GM19351 (cell line): Measurements from ENCODE around the gene NRK.
"Not testable (repeated sequence)": the region's sequence is repeated elsewhere in the genome, so short reads cannot be mapped to it uniquely, and the experiment has no call there.

ENCODE experiments used
- ATAC-seq: cut with Tn5 transposase; IDR thresholded peaks from one replicate; pipeline ENCODE4 v1.9.1; 2021; ENCODE audit warnings: mild to moderate bottlenecking, moderate library complexity; ENCODE audit not compliant: unreplicated experiment

The NRK gene, protein sequence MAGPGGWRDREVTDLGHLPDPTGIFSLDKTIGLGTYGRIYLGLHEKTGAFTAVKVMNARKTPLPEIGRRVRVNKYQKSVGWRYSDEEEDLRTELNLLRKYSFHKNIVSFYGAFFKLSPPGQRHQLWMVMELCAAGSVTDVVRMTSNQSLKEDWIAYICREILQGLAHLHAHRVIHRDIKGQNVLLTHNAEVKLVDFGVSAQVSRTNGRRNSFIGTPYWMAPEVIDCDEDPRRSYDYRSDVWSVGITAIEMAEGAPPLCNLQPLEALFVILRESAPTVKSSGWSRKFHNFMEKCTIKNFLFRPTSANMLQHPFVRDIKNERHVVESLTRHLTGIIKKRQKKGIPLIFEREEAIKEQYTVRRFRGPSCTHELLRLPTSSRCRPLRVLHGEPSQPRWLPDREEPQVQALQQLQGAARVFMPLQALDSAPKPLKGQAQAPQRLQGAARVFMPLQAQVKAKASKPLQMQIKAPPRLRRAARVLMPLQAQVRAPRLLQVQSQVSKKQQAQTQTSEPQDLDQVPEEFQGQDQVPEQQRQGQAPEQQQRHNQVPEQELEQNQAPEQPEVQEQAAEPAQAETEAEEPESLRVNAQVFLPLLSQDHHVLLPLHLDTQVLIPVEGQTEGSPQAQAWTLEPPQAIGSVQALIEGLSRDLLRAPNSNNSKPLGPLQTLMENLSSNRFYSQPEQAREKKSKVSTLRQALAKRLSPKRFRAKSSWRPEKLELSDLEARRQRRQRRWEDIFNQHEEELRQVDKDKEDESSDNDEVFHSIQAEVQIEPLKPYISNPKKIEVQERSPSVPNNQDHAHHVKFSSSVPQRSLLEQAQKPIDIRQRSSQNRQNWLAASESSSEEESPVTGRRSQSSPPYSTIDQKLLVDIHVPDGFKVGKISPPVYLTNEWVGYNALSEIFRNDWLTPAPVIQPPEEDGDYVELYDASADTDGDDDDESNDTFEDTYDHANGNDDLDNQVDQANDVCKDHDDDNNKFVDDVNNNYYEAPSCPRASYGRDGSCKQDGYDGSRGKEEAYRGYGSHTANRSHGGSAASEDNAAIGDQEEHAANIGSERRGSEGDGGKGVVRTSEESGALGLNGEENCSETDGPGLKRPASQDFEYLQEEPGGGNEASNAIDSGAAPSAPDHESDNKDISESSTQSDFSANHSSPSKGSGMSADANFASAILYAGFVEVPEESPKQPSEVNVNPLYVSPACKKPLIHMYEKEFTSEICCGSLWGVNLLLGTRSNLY (N-terminal part only)

GRCh38 chrX:105822138-105823091 is at the start of gene NRK:
Gene NRK (plus strand): TSS chrX:105822539. CDS start chrX:105822846, 307 bp downstream.
- no peak for ATAC-seq

GRCh38 chrX:105773801-105774200 is 48.5 kb upstream of the NRK start:
- no peak for ATAC-seq

- no peak for ATAC-seq
Measured at GRCh38 chrX:105775679-105776078, 46.7 kb upstream of the NRK start.

DNA sequence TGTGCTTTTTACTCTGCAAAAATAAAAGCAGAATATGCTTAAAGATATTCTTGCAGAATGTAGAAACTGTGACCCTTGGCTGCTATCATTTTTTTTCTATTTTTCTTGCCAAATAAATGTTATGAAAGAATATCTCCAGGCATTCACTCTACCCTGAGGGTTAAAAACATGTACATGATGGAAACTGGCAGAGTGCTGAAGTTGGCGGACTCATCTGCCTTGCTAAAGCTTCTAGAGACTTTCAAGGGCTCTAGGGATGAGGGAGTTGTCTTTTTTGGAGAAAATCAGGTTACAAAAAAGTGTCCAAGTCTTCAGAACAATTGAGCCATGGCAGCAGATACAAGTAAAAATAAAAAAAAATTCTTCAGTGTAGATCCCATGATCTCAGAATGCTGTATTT is 40.5 kb upstream of the NRK start:
- ATAC-seq, result no peak

- not testable (repeated sequence) for ATAC-seq
Measured at GRCh38 chrX:105796877-105797276, 25.5 kb upstream of the NRK start.

DNA sequence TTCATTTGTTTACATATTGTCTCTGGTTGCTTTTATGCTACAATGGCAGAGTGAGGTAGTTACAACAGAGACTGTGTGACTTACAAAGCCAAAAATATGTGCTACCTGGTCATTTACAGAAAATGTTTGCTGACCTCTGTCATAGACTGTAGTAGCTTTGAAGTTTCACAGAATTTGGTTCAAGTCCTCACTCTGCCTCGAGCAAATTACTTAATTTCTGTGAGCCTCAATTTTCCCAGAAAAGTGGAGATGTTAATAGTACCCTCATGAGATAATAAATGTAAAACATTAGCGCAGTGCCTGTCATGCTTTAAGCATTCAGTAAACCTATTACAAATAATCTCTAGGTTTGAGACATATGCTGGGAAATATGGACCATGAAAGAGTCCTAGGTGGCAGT is 18.4 kb upstream of the NRK start:
- no peak for ATAC-seq

GRCh38 chrX:105805655-105806054 is 16.7 kb upstream of the NRK start:
- ATAC-seq, result not testable (repeated sequence)

DNA sequence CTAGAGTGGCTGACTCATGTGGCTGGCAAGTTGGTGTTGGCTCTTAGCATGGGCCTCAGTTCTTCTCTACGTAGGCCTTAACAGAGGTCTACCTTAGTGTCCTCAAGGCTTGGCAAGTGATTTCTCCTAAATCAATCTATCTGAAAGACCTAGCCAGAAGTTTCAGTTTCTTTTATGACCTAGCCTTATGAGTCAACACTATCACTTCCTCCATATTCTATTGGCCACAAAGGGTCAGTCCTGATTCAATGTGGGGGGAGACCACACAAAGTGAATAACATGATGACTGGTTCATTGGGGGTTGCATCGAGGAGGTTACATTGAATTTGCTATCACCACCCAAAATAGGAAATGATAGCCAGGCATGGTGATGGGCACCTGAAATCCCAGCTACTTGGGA is 5.8 kb upstream of the NRK start:
- no peak for ATAC-seq

DNA sequence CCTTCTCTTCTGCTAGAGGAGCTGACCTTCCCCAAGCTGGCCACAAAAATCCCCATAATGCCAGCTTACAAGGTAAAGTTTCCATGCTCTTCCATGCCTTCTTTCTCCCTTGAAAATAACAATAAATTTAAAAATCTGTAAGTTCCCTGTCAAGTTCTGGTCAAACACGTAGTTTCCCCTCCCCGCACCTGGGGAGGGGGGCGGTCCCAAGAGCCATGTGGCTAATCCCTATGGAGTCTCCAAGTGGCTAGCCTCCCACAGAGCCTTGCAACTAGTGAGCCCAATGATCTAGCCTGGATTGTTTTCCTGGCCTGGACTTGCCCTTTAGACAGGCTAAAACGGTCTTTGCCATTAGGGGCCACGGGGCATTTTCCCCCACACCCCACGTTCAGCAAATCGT is 2.1 kb upstream of the NRK start:
- ATAC-seq, result no peak

GRCh38 chrX:105821471-105822121 is 743 bp upstream of the NRK start:
- no peak for ATAC-seq

GRCh38 chrX:105823092-105823455 is 735 bp downstream of the NRK start:
- ATAC-seq, result no peak

- ATAC-seq, result no peak
Measured at GRCh38 chrX:105829011-105829410, 6.7 kb downstream of the NRK start.

DNA sequence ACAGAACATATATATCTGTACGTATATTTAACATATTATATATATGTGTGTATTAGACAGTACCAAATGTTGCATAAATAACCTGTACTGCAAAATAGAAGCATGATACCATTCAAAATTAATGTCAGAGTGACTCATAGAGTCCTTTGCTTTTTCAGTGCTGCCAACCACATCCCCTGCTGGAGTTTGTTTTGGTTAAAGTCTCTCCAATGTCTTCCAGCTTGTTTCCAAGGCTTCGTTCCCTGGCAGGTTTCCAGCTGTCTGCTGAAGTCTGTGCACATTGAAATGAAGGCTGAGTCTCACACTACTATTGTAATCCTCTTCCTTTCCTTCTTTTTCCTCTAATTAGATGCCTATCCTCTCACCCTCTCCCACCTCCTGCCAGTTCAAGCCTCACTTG is 14.9 kb downstream of the NRK start:
- no peak for ATAC-seq

- no peak for ATAC-seq
Measured at GRCh38 chrX:105845631-105846030, 23.3 kb downstream of the NRK start.

DNA sequence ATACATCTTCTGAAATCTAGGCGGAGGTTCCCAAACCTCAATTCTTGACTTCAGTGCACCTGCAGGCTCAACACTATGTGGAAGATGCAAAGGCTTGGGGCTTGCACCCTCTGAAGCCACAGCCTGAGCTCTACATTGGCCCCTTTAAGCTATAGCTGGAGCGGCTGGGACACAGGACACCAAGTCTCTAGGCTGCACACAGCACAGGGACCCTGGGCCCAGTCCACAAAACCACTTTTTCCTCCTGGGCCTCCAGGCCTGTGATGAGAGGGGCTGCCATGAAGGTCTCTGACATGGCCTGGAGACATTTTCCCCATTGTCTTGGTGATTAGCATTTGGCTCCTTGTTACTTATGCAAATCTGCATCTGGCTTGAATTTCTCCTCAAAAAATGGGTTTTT is 27.8 kb downstream of the NRK start:
- not testable (repeated sequence) for ATAC-seq

- ATAC-seq, result no peak
Measured at GRCh38 chrX:105865709-105866108, 43.4 kb downstream of the NRK start.

GRCh38 chrX:105869701-105870100 is 47.4 kb downstream of the NRK start:
- ATAC-seq, result no peak

DNA sequence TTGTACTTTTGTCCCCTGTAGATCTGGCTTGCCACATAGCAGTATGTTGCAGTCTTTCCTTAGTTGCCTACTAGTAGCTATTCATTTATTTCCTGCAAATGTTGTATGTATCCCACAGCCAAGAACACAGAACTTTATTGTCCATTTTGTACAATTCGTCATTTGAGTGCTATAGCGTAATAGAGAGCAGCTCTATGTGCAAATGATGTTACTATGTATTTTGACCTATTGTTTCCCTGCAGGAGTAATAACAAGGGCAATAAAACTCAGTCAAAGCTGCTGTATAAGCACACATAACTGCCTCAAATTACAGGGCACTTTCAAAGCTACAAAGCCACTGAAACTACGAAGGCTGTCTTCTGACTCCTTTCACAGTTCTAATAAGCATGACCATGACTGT is 48.1 kb downstream of the NRK start:
- ATAC-seq, result no peak

DNA sequence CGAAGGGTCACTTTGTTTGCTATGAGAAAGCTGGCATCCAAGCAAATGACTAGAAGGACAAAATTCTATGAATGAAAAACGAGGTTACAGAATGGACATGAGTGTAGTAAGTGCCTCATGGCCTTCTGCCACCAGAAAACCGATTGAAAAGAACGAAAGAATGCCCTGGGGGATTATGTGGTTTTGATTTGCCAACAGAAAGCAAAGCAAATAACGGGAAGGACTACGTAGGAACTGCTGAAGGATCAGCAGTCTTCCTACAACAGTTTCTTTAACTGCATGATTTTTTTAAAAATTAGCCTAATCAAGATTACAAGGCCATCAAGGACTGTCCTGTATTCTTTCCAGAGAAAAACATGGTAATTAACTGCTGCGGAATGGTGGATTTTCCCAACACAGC is 50.6 kb downstream of the NRK start:
- no peak for ATAC-seq

GRCh38 chrX:105874790-105875189 is 52.5 kb downstream of the NRK start:
- ATAC-seq, result no peak
